Sigmoid colon (tissue), 7 donors: ENCODE data around the gene CATSPERE. TPM values are rescaled to one million over a fixed set of nuclear protein-coding genes. Genes with fewer than 3 reads are reported as not detected.
"Not testable (repeated sequence)": the region's sequence is repeated elsewhere in the genome, so short reads cannot be mapped to it uniquely, and the experiment has no call there.

ENCODE experiments used
- DNase-seq: peaks from one replicate; pipeline ENCODE4 v3.0.0-alpha.2; 2019
- H3K27ac ChIP-seq, 4 donors: fragments of 200-600 bp; sonication (generic); one replicate each; pipeline ENCODE4 v1.5.1; 2016 to 2019; ENCODE audit warnings: mild to moderate bottlenecking in 1 of 4
- H3K27me3 ChIP-seq, 3 donors: fragments of 200-600 bp; sonication (generic); one replicate each; pipeline ENCODE4 v1.5.1; 2019; ENCODE audit warnings: mild to moderate bottlenecking in 1 of 3
- H3K36me3 ChIP-seq, 4 donors: fragments of 200-600 bp; sonication (generic); one replicate each; pipeline ENCODE4 v1.5.1; 2016 to 2019
- H3K4me1 ChIP-seq, 4 donors: fragments of 200-600 bp; sonication (generic); one replicate each; pipeline ENCODE4 v1.5.1; 2017 to 2019
- H3K4me3 ChIP-seq, 4 donors: fragments of 200-600 bp; sonication (generic); one replicate each; pipeline ENCODE4 v1.5.1; 2017 to 2019; ENCODE audit warnings: mild to moderate bottlenecking in 2 of 4, moderate library complexity in 1 of 4
- H3K9me3 ChIP-seq, 4 donors: fragments of 200-600 bp in 3 of 4; sonication (generic) in 3 of 4; one replicate each; pipeline versions ENCODE4 v1.5.1 to v1.6.1; 2013 to 2019
- EP300 ChIP-seq, 4 donors: sonication (generic); formaldehyde crosslinking; IDR thresholded peaks; one replicate each; pipeline ENCODE4 v1.6.1; 2017; ENCODE audit warnings: antibody characterized with exemption in 4 of 4
- POLR2A ChIP-seq, 2 donors: fragments of 450-650 bp; IDR thresholded peaks; one replicate each; pipeline ENCODE4 v1.6.1; 2016; ENCODE audit warnings: antibody characterized with exemption in 2 of 2, mild to moderate bottlenecking in 2 of 2, moderate library complexity in 2 of 2
- POLR2AphosphoS5 ChIP-seq, 4 donors: sonication (generic); formaldehyde crosslinking; IDR thresholded peaks; one replicate each; pipeline ENCODE4 v1.6.1; 2017; ENCODE audit warnings: antibody characterized with exemption in 4 of 4
- WGBS, 2 donors: extraction: QIAGEN DNeasy Blood & Tissue Kit; methylation state at CpG; one replicate each; pipeline ENCODE4 v1.1.7; 2013; 5-methylcytosine and 5-hydroxymethylcytosine counted together
- intact Hi-C: fragments of 100-400 bp; cut with DNase I; formaldehyde crosslinking; loops from one replicate; pipeline ENCODE4 v1.15.1; 2023
- polyA plus RNA-seq, 3 donors: library from polyadenylated mRNA; stranded (reverse); fragments of 200-250 nt; gene quantifications; one replicate each; pipeline ENCODE4 v1.2.3, GENCODE V29; 2013
- small RNA-seq, 3 donors: library from RNA; depleted of rRNA; stranded (forward); fragments of <200 nt; gene quantifications; one replicate each; pipeline ENCODE3, GENCODE V24; 2016
- total RNA-seq, 4 donors: library from RNA; depleted of rRNA; stranded (reverse); fragments of >200 nt; gene quantifications; one replicate each; pipeline ENCODE4 v1.1.0, GENCODE V29; 2016
- TF ChIP-seq, protein P1 (sequence below), 4 experiments: fragments of 450-650 bp in 3 of 4; fragments of 200-600 bp in 1 of 4; IDR thresholded peaks; one replicate each; pipeline ENCODE4 v1.5.1; 2016 to 2019; ENCODE audit warnings: antibody characterized with exemption in 4 of 4, mild to moderate bottlenecking in 3 of 4, moderate library complexity in 2 of 4
- donor health status: healthy with polysubstance abuse.
- donor health status: Bipolar disorder and iron deficiency.
- donor health status: healthy.

The CATSPERE gene
- total and polyA plus RNA-seq, 7 donors: 0.31 to 2.0 (median 1.4) TPM; not detected in 2

DNA sequence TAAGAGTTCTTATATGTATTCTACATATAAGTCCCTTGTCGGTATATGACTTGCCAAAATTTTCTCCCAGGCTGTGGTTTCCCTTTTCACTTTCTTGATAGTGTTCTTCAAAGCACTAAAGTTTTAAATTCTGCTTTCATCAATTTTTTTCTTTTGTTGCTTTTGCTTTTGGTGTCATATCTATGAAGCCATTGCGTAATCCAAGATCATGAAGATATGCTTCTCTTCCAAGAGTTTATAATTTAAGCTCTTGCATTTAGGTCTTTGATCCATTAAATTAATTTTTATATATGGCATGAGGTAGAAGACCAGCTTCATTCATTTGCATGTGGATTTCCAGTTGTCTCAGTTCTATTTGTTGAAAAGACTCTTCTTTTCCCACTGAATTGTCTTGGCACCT lies 214.1 kb downstream of the CATSPERE start:
- 97 to 99% methylated on average over 2 of the region's 2 CpGs for WGBS, 2 donors
- no peaks in the 10 kb centered on the region for H3K27me3 ChIP-seq
- H3K27ac ChIP-seq: no peak overlapping the region
- H3K36me3 ChIP-seq: no peaks in the 10 kb centered on the region
- no peak overlapping the region for H3K4me3 ChIP-seq
- DNase-seq: no peak
- intact Hi-C loops: no loop called here
- TF ChIP-seq POLR2AphosphoS5 (IDR thresholded peaks at IDR 0.05) (no peak), EP300 (IDR thresholded peaks at IDR 0.05) (no peak), POLR2A (IDR thresholded peaks at IDR 0.05) (no peak)
- TF ChIP-seq, protein P1, sequence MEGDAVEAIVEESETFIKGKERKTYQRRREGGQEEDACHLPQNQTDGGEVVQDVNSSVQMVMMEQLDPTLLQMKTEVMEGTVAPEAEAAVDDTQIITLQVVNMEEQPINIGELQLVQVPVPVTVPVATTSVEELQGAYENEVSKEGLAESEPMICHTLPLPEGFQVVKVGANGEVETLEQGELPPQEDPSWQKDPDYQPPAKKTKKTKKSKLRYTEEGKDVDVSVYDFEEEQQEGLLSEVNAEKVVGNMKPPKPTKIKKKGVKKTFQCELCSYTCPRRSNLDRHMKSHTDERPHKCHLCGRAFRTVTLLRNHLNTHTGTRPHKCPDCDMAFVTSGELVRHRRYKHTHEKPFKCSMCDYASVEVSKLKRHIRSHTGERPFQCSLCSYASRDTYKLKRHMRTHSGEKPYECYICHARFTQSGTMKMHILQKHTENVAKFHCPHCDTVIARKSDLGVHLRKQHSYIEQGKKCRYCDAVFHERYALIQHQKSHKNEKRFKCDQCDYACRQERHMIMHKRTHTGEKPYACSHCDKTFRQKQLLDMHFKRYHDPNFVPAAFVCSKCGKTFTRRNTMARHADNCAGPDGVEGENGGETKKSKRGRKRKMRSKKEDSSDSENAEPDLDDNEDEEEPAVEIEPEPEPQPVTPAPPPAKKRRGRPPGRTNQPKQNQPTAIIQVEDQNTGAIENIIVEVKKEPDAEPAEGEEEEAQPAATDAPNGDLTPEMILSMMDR (IDR thresholded peaks at IDR 0.05): no peak
- H3K9me3 ChIP-seq: no peaks in the 10 kb centered on the region
- peaks cover 0 to 38% (median 27%) of the 10 kb centered on the region in 4 donors for H3K4me1 ChIP-seq

DNA sequence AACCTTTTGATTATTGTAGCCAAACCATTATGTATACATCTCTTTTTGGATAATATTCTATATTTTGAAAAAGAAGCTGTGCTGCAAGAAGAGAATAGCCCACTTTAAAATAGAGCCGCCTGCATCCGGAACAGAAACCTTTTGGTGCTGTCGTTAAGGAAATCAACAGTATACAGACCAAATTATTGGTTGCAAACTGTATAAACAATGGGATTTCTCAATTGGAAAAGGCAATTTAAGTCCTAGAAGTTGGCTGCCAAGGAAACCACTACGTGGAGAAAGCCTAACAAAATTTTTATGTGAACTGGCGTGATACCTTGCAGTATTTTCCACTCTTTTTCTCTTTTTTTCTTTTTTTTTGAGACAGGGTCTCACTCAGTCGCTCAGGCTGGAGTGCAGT lies 217.6 kb downstream of the CATSPERE start:
- H3K4me3 ChIP-seq: no peak overlapping the region
- DNase-seq: no peak
- no peaks in the 10 kb centered on the region for H3K27me3 ChIP-seq
- H3K36me3 ChIP-seq: no peaks in the 10 kb centered on the region
- no peak for TF ChIP-seq EP300 (IDR thresholded peaks at IDR 0.05)
- TF ChIP-seq POLR2A (IDR thresholded peaks at IDR 0.05): no peak
- TF ChIP-seq, protein P1 (IDR thresholded peaks at IDR 0.05): no peak
- no peak for TF ChIP-seq POLR2AphosphoS5 (IDR thresholded peaks at IDR 0.05)
- peak overlapping the region in 3 of 4 donors; percentile 23 to 48 (median 31) for H3K27ac ChIP-seq
- WGBS, 2 donors: 67 to 70% methylated on average over 6 of the region's 6 CpGs
- H3K4me1 ChIP-seq: peaks cover 0 to 26% (median 12%) of the 10 kb centered on the region in 4 donors
- H3K9me3 ChIP-seq: no peaks in the 10 kb centered on the region
- intact Hi-C loops: no loop called here

DNA sequence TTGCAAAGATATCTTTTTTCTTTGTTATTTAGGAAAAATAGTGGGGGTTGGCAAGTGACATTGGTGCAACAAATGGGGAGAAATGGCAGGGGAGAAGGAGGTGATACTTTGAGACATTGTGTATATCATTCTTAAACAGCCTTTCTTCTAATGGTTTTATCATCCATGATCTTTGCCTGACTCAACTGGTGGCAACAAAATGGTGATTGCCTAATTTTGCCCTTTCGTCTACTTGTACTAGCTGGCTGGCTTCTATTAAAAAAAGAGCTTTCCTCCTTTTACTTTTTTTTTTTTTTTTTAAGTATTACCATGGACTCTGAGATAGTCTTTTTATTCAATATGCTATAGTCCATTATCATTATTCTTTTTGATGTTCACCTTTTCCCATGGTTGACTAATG lies 219.6 kb downstream of the CATSPERE start:
- peaks cover 0 to 26% (median 10%) of the 10 kb centered on the region in 4 donors for H3K4me1 ChIP-seq
- WGBS, 2 donors: 86 to 92% methylated on average over 1 of the region's 1 CpG
- intact Hi-C loops: no loop called here
- TF ChIP-seq EP300 (IDR thresholded peaks at IDR 0.05) (no peak), POLR2A (IDR thresholded peaks at IDR 0.05) (no peak)
- H3K4me3 ChIP-seq: no peak overlapping the region
- H3K9me3 ChIP-seq: no peaks in the 10 kb centered on the region
- H3K27ac ChIP-seq: no peak overlapping the region
- H3K36me3 ChIP-seq: no peaks in the 10 kb centered on the region
- no peaks in the 10 kb centered on the region for H3K27me3 ChIP-seq
- DNase-seq: no peak

DNA sequence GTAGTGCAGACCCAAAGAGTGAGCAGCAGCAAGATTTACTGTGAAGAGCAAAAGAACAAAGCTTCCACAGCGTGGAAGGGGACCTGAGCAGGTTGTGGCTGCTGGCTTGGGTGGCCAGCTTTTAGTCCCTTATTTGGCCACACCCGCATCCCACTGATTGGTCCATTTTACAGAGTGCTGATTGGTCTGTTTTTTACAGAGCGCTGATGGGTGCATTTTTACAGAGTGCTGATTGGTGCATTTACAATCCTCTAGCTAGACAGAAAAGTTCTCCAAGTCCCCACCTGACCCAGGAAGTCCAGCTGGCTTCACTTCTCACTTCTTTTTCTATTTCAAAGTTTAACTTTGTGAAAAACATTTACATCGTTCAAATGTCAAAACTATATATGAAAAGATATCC lies 221.0 kb downstream of the CATSPERE start:
- H3K36me3 ChIP-seq, intact Hi-C loops, H3K27me3 ChIP-seq, DNase-seq, H3K27ac ChIP-seq, H3K4me3 ChIP-seq, H3K9me3 ChIP-seq: not testable (repeated sequence)
- WGBS, 2 donors: 96% methylated on average over 4 of the region's 4 CpGs
- peaks cover 0 to 26% (median 10%) of the 10 kb centered on the region in 4 donors for H3K4me1 ChIP-seq

Small RNA genes within 50 kb of the gene (small RNA-seq; reads per million reads assigned to genes)
- 0 reads per million in 3 donors for gene CYCSP5

Other genes with a start within 250 kb of the CATSPERE start
- 10 to 100 TPM; 23.8 to 42.0 (median 31.7) TPM for gene ADSS2, start 9.4 kb upstream of the CATSPERE start, total RNA-seq
- 10 to 100 TPM; 27.3 to 38.4 (median 30.0) TPM for gene ADSS2, start 9.4 kb upstream of the CATSPERE start, polyA plus RNA-seq
- 10 to 100 TPM; 34.2 to 37.3 (median 36.9) TPM for gene DESI2, start 191.9 kb downstream of the CATSPERE start, total RNA-seq
- gene DESI2, start 191.9 kb downstream of the CATSPERE start, polyA plus RNA-seq: 10 to 100 TPM; 15.0 to 24.5 (median 17.0) TPM